Left lung (tissue), 10 donors: Measurements from ENCODE around the gene MKI67. TPM values are rescaled to one million over a fixed set of nuclear protein-coding genes. Genes with fewer than 3 reads are reported as not detected.

Source experiments
- ATAC-seq: fragments of 200-7000 bp; cut with Tn5 transposase; one replicate; pipeline ENCODE4 v1.9.1; 2020; ENCODE audit warnings: moderate library complexity
- DNase-seq, 4 donors: peaks; one replicate each; pipeline ENCODE4 v3.0.0-alpha.2; 2013 to 2020
- H3K27ac ChIP-seq, 2 donors: fragments of 200-600 bp; sonication (generic) in 1 of 2; one replicate each; pipeline versions ENCODE4 v1.5.0 to v1.8.0; 2020 to 2021
- H3K27me3 ChIP-seq, 2 donors: fragments of 200-600 bp; sonication (generic) in 1 of 2; one replicate each; pipeline versions ENCODE4 v1.5.0 to v1.8.0; 2020 to 2021
- H3K36me3 ChIP-seq, 2 donors: fragments of 200-600 bp; sonication (generic) in 1 of 2; one replicate each; pipeline versions ENCODE4 v1.5.0 to v1.8.0; 2020 to 2021
- H3K4me1 ChIP-seq, 2 donors: fragments of 200-600 bp; one replicate each; pipeline ENCODE4 v1.8.0; 2021
- H3K4me3 ChIP-seq, 2 donors: fragments of 200-600 bp; sonication (generic) in 1 of 2; one replicate each; pipeline versions ENCODE4 v1.5.0 to v1.8.0; 2020 to 2021; ENCODE audit warnings: mild to moderate bottlenecking in 1 of 2
- H3K9me3 ChIP-seq, 2 donors: fragments of 200-600 bp; sonication (generic) in 1 of 2; one replicate each; pipeline versions ENCODE4 v1.5.0 to v1.8.0; 2020 to 2021
- intact Hi-C, 2 donors: fragments of 100-400 bp; cut with DNase I; formaldehyde crosslinking; loops; one replicate each; pipeline versions ENCODE4 v1.11.2 to v1.14.2; 2022
- polyA plus RNA-seq, 6 donors: library from polyadenylated mRNA; unstranded; fragments of 120-200 nt; gene quantifications; one replicate each; pipeline ENCODE4 v1.2.1, GENCODE V29; 2013; ENCODE audit not compliant: insufficient read length in 6 of 6
- total RNA-seq, 2 donors: library from RNA; stranded (reverse); fragmentation: NEBNext Ultra II Directional; extraction: Animal tissue kit (Norgen Biotek cat#: 25700); gene quantifications; one replicate each; pipeline ENCODE4 v1.2.1, GENCODE V29; 2021
- TF ChIP-seq, protein P1 (sequence below), 2 donors: fragments of 200-600 bp; sonication (generic) in 1 of 2; IDR thresholded peaks; one replicate each; pipeline versions ENCODE4 v1.5.0 to v1.8.0; 2021; ENCODE audit warnings: antibody characterized with exemption in 2 of 2
- donor health status: DM: no; HTN: yes; CAD: no.
- donor health status: DM: no; HTN: no; CAD: no.

The MKI67 gene
- total and polyA plus RNA-seq, 8 donors: 6.9 to 109 (median 46.2) TPM

GRCh38 chr10:128124813-128125403 is 1.3 kb downstream of the MKI67 start:
- intact Hi-C loops: no loop called here
- DNase-seq (no peak), ATAC-seq (no peak)
- Histone ChIP-seq H3K4me3 (peak overlapping the region; percentile 59 to 69), H3K4me1 (peaks cover 15 to 43% of the 10 kb centered on the region in 2 donors), H3K9me3 (no peaks in the 10 kb centered on the region), H3K36me3 (no peaks in the 10 kb centered on the region), H3K27me3 (peaks cover 0 to 43% of the 10 kb centered on the region in 2 donors), H3K27ac (no peak overlapping the region)
- TF ChIP-seq, protein P1, sequence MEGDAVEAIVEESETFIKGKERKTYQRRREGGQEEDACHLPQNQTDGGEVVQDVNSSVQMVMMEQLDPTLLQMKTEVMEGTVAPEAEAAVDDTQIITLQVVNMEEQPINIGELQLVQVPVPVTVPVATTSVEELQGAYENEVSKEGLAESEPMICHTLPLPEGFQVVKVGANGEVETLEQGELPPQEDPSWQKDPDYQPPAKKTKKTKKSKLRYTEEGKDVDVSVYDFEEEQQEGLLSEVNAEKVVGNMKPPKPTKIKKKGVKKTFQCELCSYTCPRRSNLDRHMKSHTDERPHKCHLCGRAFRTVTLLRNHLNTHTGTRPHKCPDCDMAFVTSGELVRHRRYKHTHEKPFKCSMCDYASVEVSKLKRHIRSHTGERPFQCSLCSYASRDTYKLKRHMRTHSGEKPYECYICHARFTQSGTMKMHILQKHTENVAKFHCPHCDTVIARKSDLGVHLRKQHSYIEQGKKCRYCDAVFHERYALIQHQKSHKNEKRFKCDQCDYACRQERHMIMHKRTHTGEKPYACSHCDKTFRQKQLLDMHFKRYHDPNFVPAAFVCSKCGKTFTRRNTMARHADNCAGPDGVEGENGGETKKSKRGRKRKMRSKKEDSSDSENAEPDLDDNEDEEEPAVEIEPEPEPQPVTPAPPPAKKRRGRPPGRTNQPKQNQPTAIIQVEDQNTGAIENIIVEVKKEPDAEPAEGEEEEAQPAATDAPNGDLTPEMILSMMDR (IDR thresholded peaks at IDR 0.05): no peak

DNA sequence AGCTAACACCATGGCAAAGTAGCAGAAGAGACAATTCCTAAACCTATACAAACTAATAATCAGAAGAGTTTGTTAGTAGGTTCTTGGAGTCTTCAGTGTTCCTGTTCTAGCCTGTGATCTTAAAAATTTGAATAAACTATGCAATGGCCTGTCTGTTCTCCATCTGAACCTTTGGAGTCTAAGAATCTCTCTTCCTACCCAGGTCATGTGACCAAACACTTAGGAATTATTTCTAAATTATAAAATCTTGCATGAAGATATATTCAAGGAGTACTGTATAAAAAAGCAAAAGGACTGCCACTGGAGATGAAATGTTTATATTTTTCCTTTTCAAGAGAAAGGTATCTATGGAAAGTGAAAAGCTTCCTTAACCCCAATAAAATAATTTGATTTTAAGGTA is 2.4 kb downstream of the MKI67 start:
- DNase-seq (no peak), ATAC-seq (no peak)
- peaks cover 15 to 43% of the 10 kb centered on the region in 2 donors for H3K4me1 ChIP-seq
- intact Hi-C loops: no loop called here
- H3K9me3 ChIP-seq: no peaks in the 10 kb centered on the region
- no peak overlapping the region for H3K4me3 ChIP-seq
- H3K36me3 ChIP-seq: no peaks in the 10 kb centered on the region
- no peak overlapping the region for H3K27ac ChIP-seq
- TF ChIP-seq, protein P1 (IDR thresholded peaks at IDR 0.05): no peak
- H3K27me3 ChIP-seq: peaks cover 0 to 43% of the 10 kb centered on the region in 2 donors

DNA sequence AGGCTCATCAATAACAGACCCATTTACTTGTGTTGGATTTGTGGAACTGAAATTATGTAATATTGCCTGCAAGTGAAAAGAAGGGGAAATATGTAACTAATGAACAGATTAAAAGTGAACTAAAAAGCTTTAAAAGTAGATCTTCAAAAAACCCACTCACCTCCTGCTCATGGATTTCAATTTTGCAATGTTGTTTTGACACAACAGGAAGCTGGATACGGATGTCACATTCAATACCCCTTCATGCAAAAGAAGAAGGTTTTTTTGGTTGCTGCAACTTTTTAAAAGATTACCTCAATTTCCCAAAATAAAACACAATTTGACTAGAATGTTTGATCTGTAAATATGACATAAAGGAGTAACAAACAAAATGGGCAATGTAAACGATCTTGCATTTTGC is 3.3 kb downstream of the MKI67 start:
- ATAC-seq (no peak), DNase-seq (no peak)
- H3K9me3 ChIP-seq: no peaks in the 10 kb centered on the region
- no peaks in the 10 kb centered on the region for H3K36me3 ChIP-seq
- TF ChIP-seq, protein P1 (IDR thresholded peaks at IDR 0.05): no peak
- H3K4me3 ChIP-seq: no peak overlapping the region
- H3K27me3 ChIP-seq: peaks cover 0 to 43% of the 10 kb centered on the region in 2 donors
- intact Hi-C loops: no loop called here
- peaks cover 15 to 43% of the 10 kb centered on the region in 2 donors for H3K4me1 ChIP-seq
- H3K27ac ChIP-seq: no peak overlapping the region

DNA sequence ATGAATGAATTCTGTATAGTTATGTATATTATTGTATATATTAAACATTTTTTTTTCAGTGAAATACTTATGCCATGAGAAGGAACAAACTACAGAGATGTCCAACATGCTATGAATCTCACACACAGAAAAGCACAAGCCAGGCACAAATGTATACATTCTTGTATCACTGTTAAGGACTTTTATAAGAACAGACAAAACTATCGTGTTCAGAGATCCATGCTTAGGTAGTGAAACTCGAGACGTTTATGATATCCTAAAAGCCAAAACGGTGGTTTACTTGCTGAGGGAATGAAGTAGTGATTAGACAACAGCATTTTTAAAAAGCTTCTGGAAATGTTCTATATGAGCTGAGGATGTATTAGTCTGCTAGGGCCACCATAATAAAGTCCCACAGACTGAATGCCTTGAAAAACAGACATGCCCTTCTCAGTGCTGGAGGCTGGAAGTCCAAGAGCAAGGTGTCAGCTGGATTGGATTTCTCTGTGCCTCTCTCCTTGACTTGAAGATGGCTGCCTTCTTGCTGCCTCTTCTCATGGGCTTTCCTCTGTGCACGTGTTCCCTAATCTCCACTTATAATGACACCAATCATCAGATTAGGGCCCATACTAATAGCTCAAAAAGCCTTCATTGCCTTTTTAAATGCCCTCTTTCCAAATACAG is 4.3 kb downstream of the MKI67 start:
- Histone ChIP-seq H3K36me3 (no peaks in the 10 kb centered on the region), H3K27ac (no peak overlapping the region), H3K27me3 (peaks cover 0 to 43% of the 10 kb centered on the region in 2 donors), H3K9me3 (no peaks in the 10 kb centered on the region), H3K4me1 (peaks cover 15 to 40% of the 10 kb centered on the region in 2 donors), H3K4me3 (no peak overlapping the region)
- TF ChIP-seq, protein P1 (IDR thresholded peaks at IDR 0.05): no peak
- no peak for DNase-seq
- no peak for ATAC-seq
- intact Hi-C loops: no loop called here

GRCh38 chr10:128116851-128117615 is 9.2 kb downstream of the MKI67 start:
- DNase-seq: no peak

More at GRCh38 chr10:128116851-128117615, 9.2 kb downstream of the MKI67 start:
- TF ChIP-seq, protein P1 (IDR thresholded peaks at IDR 0.05): no peak
- ATAC-seq: no peak
- H3K4me1 ChIP-seq: no peaks in the 10 kb centered on the region
- H3K9me3 ChIP-seq: no peaks in the 10 kb centered on the region
- H3K27me3 ChIP-seq: peaks cover 0 to 2% of the 10 kb centered on the region in 2 donors
- H3K27ac ChIP-seq: no peak overlapping the region
- H3K36me3 ChIP-seq: peaks cover 0 to 10% of the 10 kb centered on the region in 2 donors
- H3K4me3 ChIP-seq: no peak overlapping the region
- intact Hi-C loops: no loop called here
